Endodermal cell (in vitro differentiated cells): Measurements from ENCODE around the gene MICAL3. TPM values are rescaled to one million over a fixed set of nuclear protein-coding genes. Genes with fewer than 3 reads are reported as not detected.
"Not testable (repeated sequence)": the region's sequence is repeated elsewhere in the genome, so short reads cannot be mapped to it uniquely, and the experiment has no call there.

Source experiments
- DNase-seq: peaks from one replicate; pipeline ENCODE4 v3.0.0-alpha.2; 2017
- H3K27ac ChIP-seq: 2 replicates; pipeline ENCODE4 v1.5.1; 2013; ENCODE audit warnings: mild to moderate bottlenecking, low read depth, low read length, moderate library complexity
- H3K27me3 ChIP-seq: 2 replicates; pipeline ENCODE4 v1.6.1; 2013; ENCODE audit warnings: mild to moderate bottlenecking, low read length, moderate library complexity; ENCODE audit not compliant: insufficient read depth, control insufficient read depth, poor library complexity, severe bottlenecking
- H3K36me3 ChIP-seq: 2 replicates; pipeline ENCODE4 v1.7.0; 2013; ENCODE audit warnings: mild to moderate bottlenecking, low read length, moderate library complexity; ENCODE audit not compliant: control insufficient read depth, insufficient read depth
- H3K4me1 ChIP-seq: one replicate; pipeline ENCODE4 v1.7.0; 2013; ENCODE audit warnings: low read length; ENCODE audit not compliant: control insufficient read depth, insufficient read depth
- H3K4me3 ChIP-seq: 2 replicates; pipeline ENCODE4 v1.5.1; 2013; ENCODE audit warnings: mild to moderate bottlenecking, low read length, moderate library complexity
- H3K9ac ChIP-seq: 2 replicates; pipeline ENCODE4 v1.6.1; 2013; ENCODE audit warnings: mild to moderate bottlenecking, low read length, moderate library complexity; ENCODE audit not compliant: poor library complexity, severe bottlenecking; ENCODE audit errors: extremely low read depth
- H3K9me3 ChIP-seq: 2 replicates; pipeline ENCODE4 v1.6.1; 2013; ENCODE audit warnings: mild to moderate bottlenecking, low read length, moderate library complexity; ENCODE audit not compliant: control insufficient read depth
- H3K27ac Mint-ChIP-seq: 2 replicates; pipeline ENCODE4 v1.8.0; 2020; ENCODE audit warnings: mixed read lengths
- H3K27me3 Mint-ChIP-seq: 2 replicates; pipeline ENCODE4 v1.8.0; 2021; ENCODE audit warnings: mild to moderate bottlenecking, mixed read lengths; ENCODE audit not compliant: insufficient read depth
- H3K36me3 Mint-ChIP-seq: 2 replicates; pipeline ENCODE4 v1.8.0; 2020; ENCODE audit warnings: low read depth, mixed read lengths
- H3K4me1 Mint-ChIP-seq: 2 replicates; pipeline ENCODE4 v1.8.0; 2020; ENCODE audit warnings: mixed read lengths
- H3K4me3 Mint-ChIP-seq: 2 replicates; pipeline ENCODE4 v1.8.0; 2020; ENCODE audit warnings: mild to moderate bottlenecking, moderate library complexity, mixed read lengths
- H3K9me3 Mint-ChIP-seq: 2 replicates; pipeline ENCODE4 v1.8.0; 2020; ENCODE audit warnings: mild to moderate bottlenecking, mixed read lengths
- WGBS, 2 experiments: methylation state at CpG; one replicate each; pipeline versions ENCODE4 v1.1.5 to v1.1.7; 2013; ENCODE audit warnings: missing lambda C conversion rate in 2 of 2, mixed read lengths in 1 of 2; ENCODE audit not compliant: insufficient coverage in 1 of 2, insufficient read length in 1 of 2; 5-methylcytosine and 5-hydroxymethylcytosine counted together
- total RNA-seq, 2 donors: library from RNA; stranded (reverse); fragmentation: NEBNext Ultra II Directional in 1 of 2; extraction: Animal tissue kit (Norgen Biotek cat#: 25700) in 1 of 2; gene quantifications; 2 replicates in 1 of 2; 3 replicates in 1 of 2; pipeline ENCODE4 v1.2.1, GENCODE V29; 2021
- TF ChIP-seq, protein P1 (sequence below): fragments of 200-600 bp; sonication (generic); conservative IDR thresholded peaks from 2 replicates; pipeline ENCODE4 v1.5.0; 2021; ENCODE audit warnings: antibody characterized with exemption, mild to moderate bottlenecking

MICAL3 gene
- total RNA-seq, 2 donors from 2014 or later, result 42.8 to 48.1 TPM

- no peaks in the 10 kb centered on the region for H3K9me3 ChIP-seq
- Mint-ChIP-seq H3K27ac (no peak overlapping the region), H3K9me3 (peaks cover 15% of the 10 kb centered on the region), H3K36me3 (no peaks in the 10 kb centered on the region), H3K4me3 (no peak overlapping the region), H3K27me3 (peaks cover 8% of the 10 kb centered on the region), H3K4me1 (no peaks in the 10 kb centered on the region)
- 88 to 89% methylated on average over 10 to 11 of the region's 11 CpGs for WGBS, 2 experiments
- TF ChIP-seq, protein P1, sequence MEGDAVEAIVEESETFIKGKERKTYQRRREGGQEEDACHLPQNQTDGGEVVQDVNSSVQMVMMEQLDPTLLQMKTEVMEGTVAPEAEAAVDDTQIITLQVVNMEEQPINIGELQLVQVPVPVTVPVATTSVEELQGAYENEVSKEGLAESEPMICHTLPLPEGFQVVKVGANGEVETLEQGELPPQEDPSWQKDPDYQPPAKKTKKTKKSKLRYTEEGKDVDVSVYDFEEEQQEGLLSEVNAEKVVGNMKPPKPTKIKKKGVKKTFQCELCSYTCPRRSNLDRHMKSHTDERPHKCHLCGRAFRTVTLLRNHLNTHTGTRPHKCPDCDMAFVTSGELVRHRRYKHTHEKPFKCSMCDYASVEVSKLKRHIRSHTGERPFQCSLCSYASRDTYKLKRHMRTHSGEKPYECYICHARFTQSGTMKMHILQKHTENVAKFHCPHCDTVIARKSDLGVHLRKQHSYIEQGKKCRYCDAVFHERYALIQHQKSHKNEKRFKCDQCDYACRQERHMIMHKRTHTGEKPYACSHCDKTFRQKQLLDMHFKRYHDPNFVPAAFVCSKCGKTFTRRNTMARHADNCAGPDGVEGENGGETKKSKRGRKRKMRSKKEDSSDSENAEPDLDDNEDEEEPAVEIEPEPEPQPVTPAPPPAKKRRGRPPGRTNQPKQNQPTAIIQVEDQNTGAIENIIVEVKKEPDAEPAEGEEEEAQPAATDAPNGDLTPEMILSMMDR, result no peak
- no peak overlapping the region for H3K27ac ChIP-seq
- no peak for DNase-seq
- H3K9ac ChIP-seq, result no peak overlapping the region
- H3K27me3 ChIP-seq, result no peaks in the 10 kb centered on the region
- no peak overlapping the region for H3K4me3 ChIP-seq
- no peaks in the 10 kb centered on the region for H3K36me3 ChIP-seq
- H3K4me1 ChIP-seq, result no peaks in the 10 kb centered on the region
Observed at GRCh38 chr22:18044548-18045271, 20.3 kb upstream of the MICAL3 start.

DNA sequence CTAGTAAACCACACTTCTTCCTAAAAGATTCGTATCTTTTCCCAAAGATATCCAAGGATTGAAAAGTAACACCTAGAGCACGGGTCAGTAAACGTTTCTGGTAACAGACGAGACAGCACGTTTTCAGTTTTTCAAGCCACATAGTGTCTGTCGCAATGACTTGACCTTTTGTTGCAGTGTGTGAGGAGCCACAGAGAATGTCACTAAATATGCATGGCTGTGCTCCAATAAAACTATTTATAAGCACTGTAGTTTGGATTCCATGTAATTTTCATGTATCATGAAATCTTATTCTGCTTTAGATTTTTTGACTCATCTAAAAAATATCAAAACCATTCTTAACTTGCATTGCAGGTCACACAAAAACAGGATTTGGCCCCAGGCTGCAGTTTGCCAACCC is 18.3 kb upstream of the MICAL3 start:
- no peak overlapping the region for H3K4me3 ChIP-seq
- WGBS, 2 experiments, result 92 to 93% methylated on average over 6 of the region's 6 CpGs

GRCh38 chr22:18040898-18041297 is 16.5 kb upstream of the MICAL3 start:
- not testable (repeated sequence) for H3K27me3 Mint-ChIP-seq, H3K4me3 Mint-ChIP-seq, DNase-seq, H3K36me3 ChIP-seq, H3K36me3 Mint-ChIP-seq, H3K9ac ChIP-seq, H3K27me3 ChIP-seq, H3K4me3 ChIP-seq, H3K27ac Mint-ChIP-seq, H3K4me1 Mint-ChIP-seq, H3K27ac ChIP-seq, H3K9me3 ChIP-seq, H3K4me1 ChIP-seq
- H3K9me3 Mint-ChIP-seq, result peaks cover 15% of the 10 kb centered on the region
- WGBS, 2 experiments, result 100% methylated on average over 1 of the region's 6 CpGs; no CpG with 5 or more reads in 1 of the 2 experiments

More for the DNA sequence above, 18.3 kb upstream of the MICAL3 start:
- TF ChIP-seq, protein P1, result no peak
- no peak overlapping the region for H3K9ac ChIP-seq
- Mint-ChIP-seq H3K4me1 (no peaks in the 10 kb centered on the region), H3K27ac (no peak overlapping the region), H3K27me3 (peaks cover 5% of the 10 kb centered on the region), H3K9me3 (peaks cover 15% of the 10 kb centered on the region), H3K4me3 (no peak overlapping the region), H3K36me3 (no peaks in the 10 kb centered on the region)
- H3K36me3 ChIP-seq, result no peaks in the 10 kb centered on the region
- no peaks in the 10 kb centered on the region for H3K27me3 ChIP-seq
- H3K4me1 ChIP-seq, result no peaks in the 10 kb centered on the region
- no peak for DNase-seq
- no peak overlapping the region for H3K27ac ChIP-seq
- H3K9me3 ChIP-seq, result no peaks in the 10 kb centered on the region
